Endothelial cell of umbilical vein (primary cell): ENCODE measurements around the gene TIA1. TPM values are rescaled to one million over a fixed set of nuclear protein-coding genes. Genes with fewer than 3 reads are reported as not detected.

Experiments used
- BruUV-seq: library from RNA; stranded (reverse); fragments of 400-500 nt; replicated peaks from 2 replicates; lab custom pipeline; 2021; lab: Mats Ljungman, UMichigan
- CTCF ChIA-PET: fragments of 300-600, 350-600 bp; sonication (Branson Sonifier 250); formaldehyde crosslinking; loops from one replicate; lab custom pipeline; 2021; ENCODE audit warnings: antibody characterized with exemption, inconsistent platforms; lab: Charles Lee
- POLR2A ChIA-PET: fragments of 300-600, 350-600 bp; sonication (Branson Sonifier 250); formaldehyde crosslinking; loops from one replicate; lab custom pipeline; 2021; ENCODE audit warnings: antibody characterized with exemption, inconsistent platforms; lab: Charles Lee
- DNase-seq: peaks from one replicate; pipeline ENCODE4 v3.0.0-alpha.2; 2011; ENCODE audit warnings: low read depth, low spot score
- FAIRE-seq: peaks from 2 replicates; lab custom pipeline; 2011; peaks lifted over from hg19 to GRCh38; lab: Jason Lieb, UNC
- H2AFZ ChIP-seq: 2 replicates; pipeline ENCODE4 v1.6.0; 2012; ENCODE audit warnings: low read depth, low read length, control low read depth, inconsistent platforms
- H3K27ac ChIP-seq: 2 replicates; pipeline ENCODE4 v1.5.1; 2011; ENCODE audit warnings: low read depth, mild to moderate bottlenecking, control low read depth, low read length, moderate library complexity; ENCODE audit not compliant: insufficient read depth
- H3K27me3 ChIP-seq, 2 experiments: 2 replicates each; pipeline versions ENCODE4 v1.6.0 to v1.6.1; 2011; ENCODE audit warnings: low read length in 2 of 2, mixed read lengths in 1 of 2; ENCODE audit not compliant: control insufficient read depth in 2 of 2, insufficient read depth in 2 of 2
- H3K36me3 ChIP-seq, 2 experiments: 2 replicates in 1 of 2; 3 replicates in 1 of 2; pipeline ENCODE4 v1.5.1; 2011; ENCODE audit warnings: low read length in 2 of 2, mild to moderate bottlenecking in 1 of 2, moderate library complexity in 1 of 2; ENCODE audit not compliant: control insufficient read depth in 2 of 2, insufficient read depth in 2 of 2; ENCODE audit errors: extremely low read depth in 1 of 2
- H3K4me1 ChIP-seq: 3 replicates; pipeline ENCODE4 v1.5.1; 2011; ENCODE audit warnings: mild to moderate bottlenecking, low read length; ENCODE audit not compliant: control insufficient read depth, insufficient read depth; ENCODE audit errors: extremely low read depth
- H3K4me2 ChIP-seq: 2 replicates; pipeline ENCODE4 v1.6.1; 2011; ENCODE audit warnings: low read length, control low read depth, mixed read lengths; ENCODE audit not compliant: insufficient read depth
- H3K4me3 ChIP-seq, 3 experiments: fragments of 200-600 bp in 1 of 3; sonication (generic), shearing (Covaris generic) in 1 of 3; replicated peaks in 1 of 3; 2 replicates each; pipeline ENCODE4 v1.5.1; 2011 to 2016; ENCODE audit warnings: control low read depth in 3 of 3, low read length in 3 of 3, mild to moderate bottlenecking in 2 of 3, inconsistent platforms in 1 of 3, low read depth in 1 of 3, moderate library complexity in 1 of 3; ENCODE audit not compliant: insufficient read depth in 1 of 3
- H3K79me2 ChIP-seq: 2 replicates; pipeline ENCODE4 v1.6.0; 2012; ENCODE audit warnings: low read length, inconsistent platforms; ENCODE audit not compliant: control insufficient read depth, insufficient read depth
- H3K9ac ChIP-seq: replicated peaks from 2 replicates; pipeline ENCODE3; 2011; ENCODE audit warnings: low read length, control low read depth; ENCODE audit not compliant: insufficient read depth; ENCODE audit errors: extremely low read depth
- H3K9me1 ChIP-seq: replicated peaks from 3 replicates; pipeline ENCODE4 v1.6.0; 2011; ENCODE audit warnings: mild to moderate bottlenecking, low read length; ENCODE audit not compliant: control insufficient read depth, insufficient read depth; ENCODE audit errors: extremely low read depth
- H3K9me3 ChIP-seq: replicated peaks from 2 replicates; pipeline ENCODE4 v1.5.1; 2012; ENCODE audit warnings: low read length, inconsistent platforms; ENCODE audit not compliant: control insufficient read depth, insufficient read depth
- H4K20me1 ChIP-seq: replicated peaks from 2 replicates; pipeline ENCODE3; 2011; ENCODE audit warnings: mild to moderate bottlenecking, low read length; ENCODE audit not compliant: control insufficient read depth, insufficient read depth; ENCODE audit errors: extremely low read depth
- CTCF ChIP-seq, 2 donors: IDR thresholded peaks; 1 replicate in 1 of 2; 2 replicates in 1 of 2; pipeline ENCODE4 v1.5.1; 2011; ENCODE audit warnings: low read length in 2 of 2, mild to moderate bottlenecking in 2 of 2, moderate library complexity in 2 of 2, control low read depth in 1 of 2, inconsistent platforms in 1 of 2, low read depth in 1 of 2; ENCODE audit not compliant: insufficient read depth in 1 of 2; ENCODE audit errors: extremely low read depth in 1 of 2
- EZH2 ChIP-seq: IDR thresholded peaks from 2 replicates; pipeline ENCODE4 v1.6.1; 2012; ENCODE audit warnings: borderline replicate concordance, low read depth, mild to moderate bottlenecking, moderate library complexity, low read length, inconsistent platforms; ENCODE audit not compliant: severe bottlenecking
- FOS ChIP-seq: IDR thresholded peaks from 2 replicates; pipeline ENCODE4 v1.6.1; 2011; ENCODE audit warnings: mild to moderate bottlenecking, low read length, moderate library complexity, borderline replicate concordance; ENCODE audit not compliant: insufficient read depth
- GATA2 ChIP-seq: IDR thresholded peaks from 2 replicates; pipeline ENCODE4 v1.7.0; 2011; ENCODE audit warnings: low read depth, mild to moderate bottlenecking, moderate library complexity, mixed read lengths, low read length; ENCODE audit not compliant: insufficient read length, insufficient read depth
- JUN ChIP-seq: IDR thresholded peaks from 2 replicates; pipeline ENCODE4 v1.6.1; 2011; ENCODE audit warnings: borderline replicate concordance, low read depth; ENCODE audit not compliant: insufficient read length, insufficient read depth
- MAX ChIP-seq: IDR thresholded peaks from 2 replicates; pipeline ENCODE4 v1.6.1; 2011; ENCODE audit not compliant: insufficient read depth, insufficient read length
- MYC ChIP-seq: IDR thresholded peaks from one replicate; pipeline ENCODE4 v1.6.1; 2011; ENCODE audit warnings: mild to moderate bottlenecking, low read depth, low read length
- POLR2A ChIP-seq: IDR thresholded peaks from 2 replicates; pipeline ENCODE4 v1.6.1; 2012; ENCODE audit warnings: low read depth, mild to moderate bottlenecking, control low read depth, low read length
- POLR2AphosphoS5 ChIP-seq: IDR thresholded peaks from 2 replicates; pipeline ENCODE4 v1.6.1; 2012; ENCODE audit warnings: low read depth, mild to moderate bottlenecking, control low read depth, low read length, moderate library complexity; ENCODE audit not compliant: insufficient read depth
- dilution Hi-C: fragments of 300-500 bp; cut with MboI; formaldehyde crosslinking; loops from one replicate; pipeline ENCODE4 v1.15.0; 2019; ENCODE audit warnings: low sequenced_read_pairs; ENCODE audit not compliant: extremely low pct_ligation_motif_present
- intact Hi-C: fragments of 100-400 bp; cut with micrococcal nuclease; formaldehyde crosslinking; loops from one replicate; pipeline ENCODE4 v1.10.0; 2022
- polyA plus RNA-seq, 4 experiments: library from polyadenylated mRNA; depleted of rRNA in 3 of 4; stranded (reverse) in 3 of 4; unstranded in 1 of 4; fragments of >200 nt; gene quantifications; 2 replicates each; pipeline versions ENCODE4 v1.2.1 to v1.2.3, GENCODE V29; 2011 to 2012; ENCODE audit warnings: missing spikeins in 1 of 4
- total RNA-seq: library from RNA; stranded (reverse); gene quantifications from 2 replicates; pipeline ENCODE4 v1.2.3, GENCODE V29; 2021

TIA1 gene
- total and polyA plus RNA-seq, 2 donors (not counting 3 experiments of a cell fraction or from before 2014, with no cell fraction given), result 60.2 to 163 TPM

GRCh38 chr2:70201225-70201768 is 47.1 kb downstream of the TIA1 start:
- H3K9ac ChIP-seq, result no peak overlapping the region
- H3K4me1 ChIP-seq, result no peaks in the 10 kb centered on the region
- no peak overlapping the region for H3K4me2 ChIP-seq
- no peaks in the 10 kb centered on the region for H3K9me3 ChIP-seq
- no peaks in the 10 kb centered on the region for H3K27me3 ChIP-seq
- intact Hi-C loops, result no loop called here
- CTCF ChIA-PET, result no interaction called here
- no peak overlapping the region for H3K27ac ChIP-seq
- no peak for DNase-seq
- H3K36me3 ChIP-seq, result no peaks in the 10 kb centered on the region
- no peak for FAIRE-seq
- POLR2A ChIA-PET, result no interaction called here
- H4K20me1 ChIP-seq, result no peaks in the 10 kb centered on the region
- dilution Hi-C loops, result no loop called here
- H2AFZ ChIP-seq, result no peak overlapping the region
- H3K79me2 ChIP-seq, result no peaks in the 10 kb centered on the region
- H3K4me3 ChIP-seq, result no peak overlapping the region
- TF ChIP-seq JUN, result no peak
- no peak for TF ChIP-seq MAX
- TF ChIP-seq MYC, result no peak
- TF ChIP-seq POLR2AphosphoS5, result no peak
- TF ChIP-seq GATA2, result no peak
- TF ChIP-seq EZH2, result no peak
- TF ChIP-seq FOS, result no peak
- TF ChIP-seq POLR2A, result no peak
- TF ChIP-seq CTCF (IDR thresholded peaks at IDR 0.05; ENCODE audit: extremely low read depth in 1 of 2, insufficient read depth in 1 of 2, low read depth in 1 of 2, low read length in 2 of 2), result no peak
- BruUV-seq, result no TSS peak
- no peaks in the 10 kb centered on the region for H3K9me1 ChIP-seq
